Pancreas (tissue), 10 donors: Measurements from ENCODE around the gene UBE2B. TPM values are rescaled to one million over a fixed set of nuclear protein-coding genes. Genes with fewer than 3 reads are reported as not detected.

Experiments
- ATAC-seq, 4 donors: fragments of 200-7000 bp; cut with Tn5 transposase; one replicate each; pipeline versions ENCODE4 v1.8.0 to v1.9.1; 2020; ENCODE audit warnings: mild to moderate bottlenecking in 4 of 4, moderate library complexity in 4 of 4
- DNase-seq, 6 donors: peaks; one replicate each; pipeline ENCODE4 v3.0.0-alpha.2; 2020
- FAIRE-seq: peaks from 2 replicates; lab custom pipeline; 2012; peaks lifted over from hg19 to GRCh38; lab: Jason Lieb, UNC
- H3K27ac ChIP-seq, 4 donors: fragments of 200-600 bp; sonication (generic); 1 replicate in 3 of 4; 2 replicates in 1 of 4; pipeline versions ENCODE4 v1.5.0 to v1.8.0; 2020
- H3K27me3 ChIP-seq, 4 donors: fragments of 200-600 bp; one replicate each; pipeline ENCODE4 v1.8.0; 2021
- H3K36me3 ChIP-seq, 3 donors: fragments of 200-600 bp; sonication (generic) in 1 of 3; one replicate each; pipeline versions ENCODE4 v1.5.0 to v1.8.0; 2020 to 2021
- H3K4me1 ChIP-seq, 3 donors: fragments of 200-600 bp; one replicate each; pipeline ENCODE4 v1.8.0; 2021
- H3K4me3 ChIP-seq, 4 donors: fragments of 200-600 bp; sonication (generic) in 2 of 4; one replicate each; pipeline versions ENCODE4 v1.5.0 to v1.8.0; 2020 to 2021
- H3K9me3 ChIP-seq, 4 donors: fragments of 200-600 bp; one replicate each; pipeline ENCODE4 v1.8.0; 2021
- CTCF ChIP-seq, 4 donors: fragments of 200-600 bp; sonication (generic) in 3 of 4; IDR thresholded peaks; one replicate each; pipeline versions ENCODE4 v1.5.0 to v1.8.0; 2021; ENCODE audit warnings: antibody characterized with exemption in 4 of 4
- WGBS, 2 donors: extraction: QIAGEN DNeasy Blood & Tissue Kit; methylation state at CpG; one replicate each; pipeline ENCODE4 v1.1.7; 2013; 5-methylcytosine and 5-hydroxymethylcytosine counted together
- intact Hi-C, 3 donors: fragments of 100-400 bp; cut with DNase I; formaldehyde crosslinking; loops; one replicate each; pipeline versions ENCODE4 v1.11.1 to v1.14.2; 2022
- polyA plus RNA-seq, 2 donors: library from polyadenylated mRNA; stranded (reverse); fragments of 200-250 nt; gene quantifications; one replicate each; pipeline ENCODE4 v1.2.3, GENCODE V29; 2013
- total RNA-seq, 6 donors: library from RNA; stranded (reverse); fragmentation: NEBNext Ultra II Directional in 4 of 6; extraction: Animal tissue kit (Norgen Biotek cat#: 25700) in 4 of 6; gene quantifications; one replicate each; pipeline versions ENCODE4 v1.2.1 to v1.2.4, GENCODE V29; 2021 to 2023
- donor health status: healthy with polysubstance abuse.
- donor health status: DM: no; HTN: no; CAD: no; lungs with moderate emphysema.
- donor health status: DM: no; HTN: no; CAD: no.
- donor health status: control.
- donor health status: control.
- donor health status: Bipolar disorder and iron deficiency.
- donor health status: DM: yes; HTN: yes; CAD: no.
- donor health status: DM: no; HTN: no; CAD: no.
- donor health status: DM: no; HTN: no; CAD: no.
- donor health status: DM: yes; HTN: yes; CAD: no.

Gene UBE2B
- total and polyA plus RNA-seq, 8 donors = 41.5 to 72.1 (median 47.5) TPM

GRCh38 chr5:134383980-134384697 is 12.8 kb downstream of the UBE2B start:
- intact Hi-C loops = loop anchor here in 1 of 3 donors (10.0 kb wide), 1 partner anchor 191 kb away; no protein-coding TSS in a partner anchor
- FAIRE-seq (no peak), DNase-seq (no peak), ATAC-seq (no peak)
- peaks cover 2 to 80% (median 30%) of the 10 kb centered on the region in 3 donors for H3K36me3 ChIP-seq
- no peak for TF ChIP-seq CTCF (IDR thresholded peaks at IDR 0.05)
- no peak overlapping the region for H3K4me3 ChIP-seq
- no peak overlapping the region for H3K27ac ChIP-seq
- WGBS, 2 donors = 61 to 80% methylated on average over 4 of the region's 4 CpGs
- no peaks in the 10 kb centered on the region for H3K27me3 ChIP-seq
- no peaks in the 10 kb centered on the region for H3K4me1 ChIP-seq
- no peaks in the 10 kb centered on the region for H3K9me3 ChIP-seq

- DNase-seq (no peak), FAIRE-seq (no peak), ATAC-seq (no peak)
- Histone ChIP-seq H3K27me3 (no peaks in the 10 kb centered on the region), H3K27ac (no peak overlapping the region), H3K36me3 (peaks cover 3 to 84% (median 31%) of the 10 kb centered on the region in 3 donors), H3K4me3 (no peak overlapping the region), H3K9me3 (no peaks in the 10 kb centered on the region), H3K4me1 (no peaks in the 10 kb centered on the region)
- WGBS, 2 donors = 98 to 100% methylated on average over 1 of the region's 1 CpG
- no peak for TF ChIP-seq CTCF (IDR thresholded peaks at IDR 0.05)
- intact Hi-C loops = loop anchor here in 1 of 3 donors (10.0 kb wide), 1 partner anchor 187 kb away; no protein-coding TSS in a partner anchor
Observed at GRCh38 chr5:134387443-134387842, 16.1 kb downstream of the UBE2B start.

- ATAC-seq (no peak), FAIRE-seq (no peak), DNase-seq (no peak)
- no peak for TF ChIP-seq CTCF (IDR thresholded peaks at IDR 0.05)
- peaks cover 3 to 95% (median 34%) of the 10 kb centered on the region in 3 donors for H3K36me3 ChIP-seq
- H3K27me3 ChIP-seq = no peaks in the 10 kb centered on the region
- no peak overlapping the region for H3K4me3 ChIP-seq
- no peaks in the 10 kb centered on the region for H3K9me3 ChIP-seq
- H3K4me1 ChIP-seq = no peaks in the 10 kb centered on the region
- WGBS, 2 donors = 74 to 79% methylated on average over 2 of the region's 2 CpGs
- intact Hi-C loops = no loop called here
- H3K27ac ChIP-seq = no peak overlapping the region
Observed at GRCh38 chr5:134392301-134392700, 20.9 kb downstream of the UBE2B start.

GRCh38 chr5:134394932-134395331 is 23.6 kb downstream of the UBE2B start:
- ATAC-seq = no peak
- no peak for FAIRE-seq
- Histone ChIP-seq H3K27me3 (no peaks in the 10 kb centered on the region), H3K36me3 (peaks cover 0 to 69% (median 31%) of the 10 kb centered on the region in 3 donors), H3K27ac (no peak overlapping the region), H3K9me3 (no peaks in the 10 kb centered on the region), H3K4me1 (no peaks in the 10 kb centered on the region), H3K4me3 (no peak overlapping the region)
- no peak for TF ChIP-seq CTCF (IDR thresholded peaks at IDR 0.05)
- intact Hi-C loops = no loop called here
- WGBS, 2 donors = 90 to 98% methylated on average over 7 of the region's 7 CpGs
- no peak for DNase-seq

GRCh38 chr5:134396274-134396673 is 24.9 kb downstream of the UBE2B start:
- Histone ChIP-seq H3K4me3 (no peak overlapping the region), H3K4me1 (no peaks in the 10 kb centered on the region), H3K36me3 (peaks cover 0 to 56% (median 19%) of the 10 kb centered on the region in 3 donors), H3K27ac (no peak overlapping the region), H3K27me3 (no peaks in the 10 kb centered on the region), H3K9me3 (no peaks in the 10 kb centered on the region)
- WGBS, 2 donors = 92% methylated on average over 4 of the region's 4 CpGs
- ATAC-seq (no peak), FAIRE-seq (no peak), DNase-seq (peak in 1 of 6 donors; percentile 6)
- TF ChIP-seq CTCF (IDR thresholded peaks at IDR 0.05) = no peak
- intact Hi-C loops = no loop called here
